GM18868 (cell line): ENCODE measurements around the gene DDX54.
A peak's percentile ranks its signal among the peaks of the same experiment; 100 is the strongest.
"Not testable (repeated sequence)": the region's sequence is repeated elsewhere in the genome, so short reads cannot be mapped to it uniquely, and the experiment has no call there.

ENCODE experiments used
- ATAC-seq: cut with Tn5 transposase; IDR thresholded peaks from one replicate; pipeline ENCODE4 v1.9.1; 2021; ENCODE audit warnings: mild to moderate bottlenecking, moderate library complexity; ENCODE audit not compliant: unreplicated experiment

The DDX54 gene

DNA sequence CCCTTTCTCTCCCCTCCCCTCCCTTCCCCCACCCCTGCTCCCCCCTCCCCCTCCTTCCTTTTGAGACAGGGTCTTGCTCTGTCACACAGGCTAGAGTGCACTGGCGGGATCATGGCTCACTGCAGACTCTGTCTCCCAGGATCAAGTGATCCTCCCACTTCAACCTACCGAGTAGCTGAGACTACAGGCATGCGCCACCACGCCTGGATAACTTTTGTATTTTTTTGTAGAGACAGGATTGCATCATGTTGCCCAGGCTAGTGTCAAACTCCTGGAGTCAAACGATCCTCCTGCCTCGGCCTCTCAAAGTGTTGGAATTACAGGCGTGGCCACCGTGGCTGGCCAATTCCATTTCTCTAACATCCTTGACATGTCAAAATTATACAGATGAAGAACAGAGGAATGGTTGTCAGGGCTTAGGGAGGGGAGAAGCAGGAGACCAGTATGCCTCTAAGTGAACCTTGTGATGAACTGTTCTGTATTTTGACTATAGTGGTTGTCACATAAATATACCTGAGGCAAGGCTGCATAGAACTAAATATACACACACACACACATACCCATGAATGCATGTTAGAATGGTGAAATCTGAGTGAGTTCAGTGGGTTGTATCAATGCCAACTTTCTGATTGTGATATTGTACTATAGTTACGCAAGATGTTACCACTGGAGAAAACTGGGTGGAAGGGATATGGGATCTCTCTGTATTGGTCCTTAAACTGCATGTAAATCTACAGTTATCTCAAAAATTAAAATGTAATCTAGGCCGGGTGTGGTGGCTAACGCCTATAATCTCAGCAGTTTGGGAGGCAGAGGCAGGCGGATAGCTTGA lies 39.3 kb downstream of the DDX54 start:
- ATAC-seq, result no peak

DNA sequence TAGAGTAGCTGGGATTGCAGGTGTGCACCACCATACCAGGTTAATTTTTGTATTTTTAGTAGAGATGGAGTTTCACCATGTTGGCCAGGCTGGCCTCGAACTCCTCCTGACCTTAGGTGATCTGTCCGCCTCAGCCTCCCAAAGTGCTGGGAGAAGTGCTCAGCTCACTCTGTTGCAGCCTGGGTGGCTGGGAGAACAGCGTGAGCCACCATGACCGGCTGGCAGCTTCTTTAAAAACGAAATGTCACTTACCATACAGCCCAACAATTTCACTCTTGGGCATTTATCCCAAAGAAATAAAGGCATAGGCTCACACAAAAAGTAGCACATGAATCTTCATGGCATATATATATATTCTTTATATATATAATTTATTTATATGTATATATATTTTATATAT lies 40.5 kb downstream of the DDX54 start:
- no peak for ATAC-seq

DNA sequence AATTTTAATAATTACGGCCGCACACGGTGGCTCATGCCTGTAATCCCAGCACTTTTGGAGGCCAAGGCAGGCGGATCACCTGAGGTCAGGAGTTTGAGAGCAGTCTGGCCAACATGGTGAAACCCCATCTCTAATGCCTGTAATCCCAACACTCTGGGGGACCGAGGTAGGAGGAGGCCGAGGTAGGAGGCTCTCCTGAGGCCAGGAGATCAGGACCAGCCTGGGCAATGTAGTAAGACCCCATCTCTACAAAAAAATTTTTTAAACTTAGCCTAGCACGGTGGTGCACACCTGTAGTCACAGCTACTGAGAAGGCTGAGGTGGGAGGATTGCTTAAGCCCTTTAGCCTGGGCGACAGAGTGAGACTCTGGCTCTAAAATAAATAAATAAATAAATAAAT lies 41.3 kb downstream of the DDX54 start:
- ATAC-seq, result no peak

- ATAC-seq, result no peak
Measured at GRCh38 chr12:113142886-113143332, 42.4 kb downstream of the DDX54 start.

DNA sequence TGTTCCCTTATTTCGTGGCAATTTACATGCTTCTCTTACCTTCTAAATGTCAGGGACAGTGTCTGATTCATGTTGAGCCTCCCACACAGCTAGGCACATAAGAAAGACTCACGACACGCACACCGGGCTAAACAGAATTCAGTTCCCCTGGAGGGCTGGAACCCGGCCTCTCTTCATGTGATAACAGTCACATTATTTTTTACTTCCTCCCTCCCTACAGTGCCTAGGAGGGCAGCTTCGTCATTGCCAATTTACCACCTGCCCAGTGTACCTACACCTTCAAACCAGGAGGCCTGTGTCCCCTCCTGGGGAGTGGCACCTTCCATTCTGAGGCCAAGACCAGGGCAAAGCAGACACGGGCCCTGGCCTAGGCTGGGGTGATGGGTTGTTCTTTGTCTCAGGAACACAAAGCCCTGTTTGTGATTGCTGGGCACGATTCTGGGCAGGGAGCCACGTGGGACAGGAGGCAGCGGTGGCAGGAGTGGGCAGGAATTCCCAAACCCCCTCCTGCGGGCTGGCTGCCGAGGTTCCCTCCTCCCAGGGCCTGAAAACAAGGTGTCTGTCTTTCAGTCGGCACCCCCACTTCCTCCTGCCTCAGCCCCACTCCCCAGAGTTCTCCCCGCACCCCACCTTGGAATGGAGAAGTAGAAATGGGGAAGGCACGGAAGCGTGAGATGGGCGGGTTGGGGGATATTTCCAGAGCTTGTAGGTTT lies 42.9 kb downstream of the DDX54 start:
- peak; percentile 54 for ATAC-seq

- ATAC-seq, result not testable (repeated sequence)
Measured at GRCh38 chr12:113141716-113142115, 43.6 kb downstream of the DDX54 start.

DNA sequence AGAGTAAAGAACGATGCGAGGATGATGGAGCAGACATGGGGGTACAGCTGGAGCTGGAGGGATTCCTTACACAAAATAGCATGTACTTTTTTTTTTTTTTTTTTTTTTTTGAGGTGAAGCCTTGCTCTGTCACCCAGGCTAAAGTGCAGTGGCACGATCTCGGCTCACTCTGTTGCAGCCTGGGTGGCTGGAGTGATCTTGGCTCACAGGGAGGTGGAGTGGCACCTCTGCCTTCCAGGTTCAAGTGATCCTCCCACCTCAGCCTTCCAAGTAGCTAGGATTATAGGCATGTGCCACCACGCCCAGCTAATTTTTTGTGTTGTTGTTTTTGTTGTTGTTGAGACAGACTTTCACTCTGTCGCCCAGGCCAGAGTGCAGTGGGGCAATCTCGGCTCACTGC lies 44.6 kb downstream of the DDX54 start:
- ATAC-seq, result no peak

DNA sequence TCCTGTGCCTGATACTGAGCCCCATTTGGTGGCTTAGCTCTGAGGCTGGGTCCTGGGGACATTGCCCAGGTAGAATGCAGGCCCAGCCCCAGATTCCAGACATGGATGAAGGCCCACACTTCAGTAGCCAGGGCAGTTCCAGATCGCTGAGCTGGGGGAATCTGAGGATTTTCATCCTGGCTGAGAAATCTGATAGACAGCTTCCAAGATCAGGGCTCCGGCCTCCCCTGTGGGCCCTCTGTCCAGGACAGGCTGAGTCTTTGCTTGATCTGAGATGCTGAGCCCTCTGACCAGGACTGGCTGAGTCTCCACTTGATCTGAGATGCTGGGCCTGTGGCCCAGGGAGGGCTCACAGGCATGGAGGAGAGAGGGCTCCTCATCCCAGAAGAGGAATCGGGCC lies 46.5 kb downstream of the DDX54 start:
- ATAC-seq, result no peak

DNA sequence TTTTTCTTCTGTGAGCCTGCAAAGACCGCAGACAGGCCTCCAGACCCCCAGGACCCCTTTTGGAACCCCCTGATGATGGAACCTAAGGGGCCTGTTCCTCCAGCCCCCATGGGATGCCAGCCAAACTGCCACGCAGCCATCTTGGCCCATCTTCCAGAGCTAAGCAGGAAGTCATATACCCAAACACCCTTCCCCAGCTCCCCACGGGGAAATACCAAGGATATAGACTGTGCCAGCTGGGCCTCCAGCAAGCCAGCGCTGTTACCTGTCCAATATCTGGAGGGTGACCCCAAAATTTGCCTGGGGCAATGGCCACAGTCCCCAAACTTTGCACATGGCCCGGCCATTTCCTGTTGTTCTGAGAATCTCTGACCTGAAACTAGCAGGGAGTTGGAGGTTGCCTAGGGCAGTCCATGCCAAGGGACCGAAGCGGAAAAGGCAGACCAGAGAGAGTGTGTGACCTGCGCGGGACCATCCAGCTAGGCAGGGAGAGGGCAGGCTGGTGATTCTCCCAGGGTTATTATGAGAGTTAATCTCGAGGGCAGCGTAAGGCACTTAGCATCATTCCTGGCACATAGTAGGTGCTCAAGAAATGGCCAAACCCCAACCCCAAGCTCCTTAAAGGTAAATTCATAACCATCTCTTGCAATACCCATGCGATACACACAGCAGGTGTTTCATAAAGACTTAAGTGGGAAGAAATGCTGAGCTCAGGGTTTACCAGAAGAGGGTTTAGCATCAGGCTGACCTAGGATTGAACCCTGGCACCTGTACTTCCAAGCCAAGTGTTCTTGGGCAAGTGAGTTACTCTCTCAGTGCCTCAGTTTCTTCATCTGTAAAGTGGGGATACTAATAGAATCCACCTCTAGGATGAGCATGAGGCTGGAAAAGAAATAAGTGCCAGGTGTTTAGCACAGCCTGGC lies 47.2 kb downstream of the DDX54 start:
- ATAC-seq, result no peak

DNA sequence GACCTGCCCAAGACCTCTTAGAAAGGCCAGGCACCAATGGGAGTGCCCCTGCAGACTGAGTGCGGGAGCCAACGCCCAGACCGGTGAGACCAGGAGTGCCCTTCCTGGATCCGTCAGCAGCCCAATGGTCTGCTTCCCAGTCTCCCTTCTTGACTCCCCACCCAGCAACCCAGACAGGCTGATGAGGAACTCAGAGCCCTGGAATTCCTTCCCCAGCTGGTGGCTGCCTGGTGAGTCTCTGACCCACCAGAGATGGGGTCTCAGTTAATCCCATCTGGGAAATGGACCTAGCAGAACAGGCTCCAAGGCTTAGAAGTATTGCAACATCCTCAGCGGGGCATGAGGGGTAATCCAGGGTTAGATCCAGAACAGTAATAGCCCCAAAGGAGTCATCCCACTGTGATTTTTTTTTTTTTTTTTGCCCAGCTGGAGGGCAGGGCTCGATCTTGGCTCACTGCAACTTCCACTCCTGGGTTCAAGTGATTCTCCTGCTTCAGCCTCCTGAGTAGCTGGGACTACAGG lies 48.2 kb downstream of the DDX54 start:
- no peak for ATAC-seq

DNA sequence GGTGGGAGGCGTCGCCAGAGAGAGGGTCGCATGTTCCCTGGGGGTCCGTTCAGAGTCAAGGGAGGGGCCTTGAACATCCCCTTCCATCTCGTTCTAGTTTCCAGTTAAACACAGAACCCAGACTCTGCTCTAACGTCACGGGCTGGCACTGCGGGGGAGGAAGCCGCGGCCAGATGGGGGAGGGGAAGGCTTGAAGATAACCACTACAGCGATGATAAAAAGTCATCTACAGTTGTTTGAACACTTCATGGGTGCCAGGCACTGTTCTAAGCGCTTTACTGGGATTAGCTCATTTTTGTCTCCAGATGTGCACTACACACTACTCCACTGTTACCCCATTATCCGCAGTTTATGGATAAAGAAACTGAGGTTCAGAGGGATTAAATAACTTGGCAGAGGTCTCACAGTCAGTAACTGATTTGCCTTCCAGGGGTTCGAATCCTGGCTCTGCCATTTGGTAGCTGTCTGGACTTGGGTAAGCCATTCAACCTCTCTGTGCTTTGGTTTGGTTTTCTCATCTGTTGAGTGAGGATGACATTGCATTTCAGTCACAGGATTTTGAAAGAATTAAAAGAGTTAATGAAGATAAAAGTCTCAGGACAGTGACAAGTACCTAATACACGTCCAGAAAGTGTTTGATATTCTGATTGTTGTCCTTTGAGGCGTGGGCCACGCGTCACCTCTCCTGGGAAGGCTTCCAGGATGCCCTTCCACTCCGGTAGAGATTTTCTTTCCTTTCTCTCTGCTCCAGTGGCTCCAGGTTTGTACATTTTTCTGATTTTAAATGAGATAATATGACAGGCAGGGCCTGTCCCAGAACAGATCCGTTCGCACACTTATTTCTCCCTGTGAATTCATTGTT lies 48.9 kb downstream of the DDX54 start:
- ATAC-seq, result peak; percentile 27

DNA sequence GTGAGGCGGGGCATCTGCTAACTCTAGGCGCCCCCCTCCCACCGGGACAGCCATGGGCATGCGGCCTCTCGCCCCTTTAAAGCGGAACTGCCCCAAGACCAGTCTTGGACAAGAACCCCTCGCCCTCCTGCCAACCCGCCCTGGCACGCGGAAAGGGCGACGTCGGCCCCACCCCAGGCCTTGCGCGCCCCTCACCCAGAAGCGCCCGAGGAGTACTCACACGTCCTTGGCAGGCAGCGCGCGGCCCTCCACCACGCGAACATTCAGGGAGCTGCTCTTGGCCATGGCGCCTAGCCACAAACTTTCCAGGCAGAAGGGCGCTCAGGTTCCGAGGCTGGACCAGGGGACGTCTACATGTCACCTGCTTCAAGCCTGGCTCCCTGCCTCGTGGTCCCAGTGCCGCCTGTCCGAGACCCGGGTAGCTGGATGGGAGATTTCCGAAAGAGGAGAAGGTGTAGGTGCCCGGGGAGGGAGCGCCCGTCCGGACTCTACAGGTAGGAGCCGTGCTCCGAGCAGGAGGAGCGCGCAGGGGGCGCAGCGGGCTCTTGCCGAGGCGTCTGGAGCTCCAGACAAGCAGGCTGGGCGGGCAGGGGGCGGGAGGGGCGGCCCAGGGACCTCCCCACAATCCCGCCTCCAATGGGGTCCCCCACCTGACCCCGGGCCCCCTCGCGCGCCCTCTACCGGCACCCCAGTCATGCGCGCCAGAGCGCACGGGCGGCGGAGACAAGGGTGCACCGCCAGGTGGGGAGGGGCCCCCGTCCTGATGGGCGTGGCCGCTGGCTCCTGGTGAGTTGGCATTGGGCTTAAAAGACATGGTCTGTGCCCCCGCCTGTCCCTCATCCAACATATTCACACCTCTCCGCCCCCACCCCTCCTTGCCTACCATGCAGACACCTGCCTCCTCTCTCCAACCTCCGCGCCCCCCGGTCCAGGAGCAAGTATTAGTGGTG lies 49.8 kb downstream of the DDX54 start, which contains the start of gene RASAL1:
Gene RASAL1 (minus strand): TSS at position 584 of the 950 bp plus-strand sequence. CDS start 299 bp downstream, at position 285.
- ATAC-seq, result peak; percentile 63

GRCh38 chr12:113134521-113134951 lies 50.7 kb downstream of the DDX54 start:
- no peak for ATAC-seq

GRCh38 chr12:113134071-113134470 lies 51.2 kb downstream of the DDX54 start:
- no peak for ATAC-seq

GRCh38 chr12:113133666-113134065 lies 51.6 kb downstream of the DDX54 start:
- no peak for ATAC-seq

DNA sequence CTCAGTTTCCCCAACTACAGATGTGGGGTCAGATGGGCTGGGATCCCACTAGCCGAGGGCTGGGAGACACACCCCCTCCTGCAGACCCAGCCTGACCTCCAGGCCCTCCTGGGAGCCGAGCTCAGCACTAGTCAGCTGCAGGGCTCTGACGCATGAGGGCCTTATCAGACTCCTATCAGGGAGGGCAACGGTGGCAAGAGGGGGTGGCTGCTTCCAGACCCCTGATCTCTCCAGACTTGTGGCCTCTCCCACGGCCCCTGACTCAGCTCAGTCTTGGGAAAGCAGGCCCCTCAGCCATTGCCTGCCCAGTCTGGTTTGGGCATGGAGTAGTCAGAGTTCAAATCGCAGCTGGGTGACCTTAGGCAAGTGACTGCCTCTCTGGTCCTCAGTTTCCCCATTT lies 52.2 kb downstream of the DDX54 start:
- no peak for ATAC-seq

GRCh38 chr12:113131556-113131955 lies 53.7 kb downstream of the DDX54 start:
- ATAC-seq, result no peak

GRCh38 chr12:113130457-113131135 lies 54.7 kb downstream of the DDX54 start:
- no peak for ATAC-seq
